ENCODE data around the gene IFNGR2.
A peak's percentile ranks its signal among the peaks of the same experiment; 100 is the strongest.

IFNGR2 gene

DNA sequence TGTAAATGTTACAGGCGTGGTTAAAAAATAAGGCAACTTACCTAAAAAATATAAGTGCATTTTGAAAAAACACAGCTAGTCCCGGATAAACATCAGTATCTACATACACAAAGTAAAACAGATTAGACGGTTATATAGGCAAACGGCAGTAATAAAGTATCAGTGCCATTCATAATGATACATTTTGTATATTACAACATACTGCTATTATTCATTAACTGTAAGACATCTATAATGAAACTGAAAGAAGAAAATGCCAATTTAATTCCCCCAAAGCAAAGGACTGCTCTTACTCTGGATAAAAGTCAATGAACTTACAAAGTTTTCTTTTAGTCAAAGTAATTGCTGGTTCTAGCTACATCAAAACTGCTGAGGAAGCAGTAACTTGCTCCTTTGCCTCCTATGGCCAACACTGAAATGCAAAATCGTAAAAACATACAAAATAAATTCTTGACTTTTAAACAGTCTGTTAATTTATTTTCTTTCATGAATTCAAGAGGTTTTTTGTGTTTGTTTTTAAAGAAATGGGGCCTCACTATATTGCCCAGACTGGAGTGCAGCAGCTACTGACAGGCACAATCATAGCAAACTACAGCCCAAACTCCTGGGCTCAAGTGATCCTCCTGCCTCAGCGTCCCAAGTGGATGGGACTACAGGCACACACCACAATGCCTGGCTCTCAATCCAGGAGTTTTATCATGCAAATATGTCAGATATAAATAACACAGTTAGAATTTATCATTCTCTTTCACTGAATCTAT is 52.7 kb downstream of the IFNGR2 start:
- no peak overlapping the region for H3K27ac ChIP-seq (ENCODE audit: extremely low read depth, low read depth, low read length)
- H3K36me3 ChIP-seq (ENCODE audit: control insufficient read depth in 2 of 2, insufficient read depth in 1 of 2, low read length in 2 of 2): peaks cover 6 to 11% of the 10 kb centered on the region in 2 experiments
- H3K4me1 ChIP-seq (ENCODE audit: control insufficient read depth, insufficient read depth, low read length): no peaks in the 10 kb centered on the region; the same call in none of the 2 replicates
- ChIA-PET POLR2A (interaction anchor here (1.2 to 1.3 kb wide), 2 partner anchors 12 to 35 kb away, joined by 3 to 6 read pairs; partner anchors contain the start of gene DNAJC28), CTCF (interaction anchor here (0.5 to 2.6 kb wide), 4 partner anchors 95 to 515 kb away, joined by 3 to 7 read pairs (median 3); no protein-coding TSS in a partner anchor)
- no peaks in the 10 kb centered on the region for H3K9me3 ChIP-seq (ENCODE audit: control insufficient read depth, insufficient read depth, low read depth, low read length)
- TF ChIP-seq ZNF707 (tag by site-specific recombination; IDR thresholded peaks at IDR 0.05) (no peak), ZNF121 (tag by site-specific recombination; IDR thresholded peaks at IDR 0.05) (peak; percentile 51; the same call in 1 of the 2 replicates)
- H3K4me3 ChIP-seq (ENCODE audit: low read depth, low read length): no peak overlapping the region

DNA sequence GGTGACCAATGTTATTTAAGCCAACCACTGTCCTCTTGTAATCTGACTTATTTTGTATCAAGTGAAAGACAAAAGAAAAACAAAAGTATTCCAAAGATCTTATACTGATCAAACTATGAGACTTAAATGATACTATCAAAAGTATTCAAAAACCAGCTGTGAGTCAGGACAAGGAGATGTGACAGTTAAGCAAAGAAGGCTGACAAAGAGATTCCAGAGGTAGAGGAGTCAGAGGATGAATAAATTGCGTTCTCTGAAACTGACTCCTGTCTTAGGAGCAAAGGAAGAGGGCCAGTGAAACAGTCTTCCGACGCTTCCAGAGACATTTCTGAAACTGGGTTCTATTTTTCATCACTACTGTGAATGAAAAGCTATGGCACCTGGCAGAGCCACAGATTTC is 55.6 kb downstream of the IFNGR2 start:
- Histone ChIP-seq H3K36me3 (ENCODE audit: control insufficient read depth in 2 of 2, insufficient read depth in 1 of 2, low read length in 2 of 2) (peaks cover 8 to 17% of the 10 kb centered on the region in 2 experiments), H3K9me3 (ENCODE audit: control insufficient read depth, insufficient read depth, low read depth, low read length) (no peaks in the 10 kb centered on the region), H3K27ac (ENCODE audit: extremely low read depth, low read depth, low read length) (no peak overlapping the region), H3K4me3 (ENCODE audit: low read depth, low read length) (no peak overlapping the region), H3K4me1 (ENCODE audit: control insufficient read depth, insufficient read depth, low read length) (no peaks in the 10 kb centered on the region)
- TF ChIP-seq ZNF529 (tag by site-specific recombination; IDR thresholded peaks at IDR 0.05; ENCODE audit: insufficient replicate concordance): no peak
- no peak for TF ChIP-seq ZNF248 (tag by site-specific recombination; IDR thresholded peaks at IDR 0.05)
- no peak for TF ChIP-seq ZNF311 (tag by site-specific recombination; IDR thresholded peaks at IDR 0.05; ENCODE audit: borderline replicate concordance)
- TF ChIP-seq ZNF112 (tag by site-specific recombination; IDR thresholded peaks at IDR 0.05): no peak
- no peak for TF ChIP-seq ZSCAN30 (tag by site-specific recombination; IDR thresholded peaks at IDR 0.05)
- TF ChIP-seq, protein P1, sequence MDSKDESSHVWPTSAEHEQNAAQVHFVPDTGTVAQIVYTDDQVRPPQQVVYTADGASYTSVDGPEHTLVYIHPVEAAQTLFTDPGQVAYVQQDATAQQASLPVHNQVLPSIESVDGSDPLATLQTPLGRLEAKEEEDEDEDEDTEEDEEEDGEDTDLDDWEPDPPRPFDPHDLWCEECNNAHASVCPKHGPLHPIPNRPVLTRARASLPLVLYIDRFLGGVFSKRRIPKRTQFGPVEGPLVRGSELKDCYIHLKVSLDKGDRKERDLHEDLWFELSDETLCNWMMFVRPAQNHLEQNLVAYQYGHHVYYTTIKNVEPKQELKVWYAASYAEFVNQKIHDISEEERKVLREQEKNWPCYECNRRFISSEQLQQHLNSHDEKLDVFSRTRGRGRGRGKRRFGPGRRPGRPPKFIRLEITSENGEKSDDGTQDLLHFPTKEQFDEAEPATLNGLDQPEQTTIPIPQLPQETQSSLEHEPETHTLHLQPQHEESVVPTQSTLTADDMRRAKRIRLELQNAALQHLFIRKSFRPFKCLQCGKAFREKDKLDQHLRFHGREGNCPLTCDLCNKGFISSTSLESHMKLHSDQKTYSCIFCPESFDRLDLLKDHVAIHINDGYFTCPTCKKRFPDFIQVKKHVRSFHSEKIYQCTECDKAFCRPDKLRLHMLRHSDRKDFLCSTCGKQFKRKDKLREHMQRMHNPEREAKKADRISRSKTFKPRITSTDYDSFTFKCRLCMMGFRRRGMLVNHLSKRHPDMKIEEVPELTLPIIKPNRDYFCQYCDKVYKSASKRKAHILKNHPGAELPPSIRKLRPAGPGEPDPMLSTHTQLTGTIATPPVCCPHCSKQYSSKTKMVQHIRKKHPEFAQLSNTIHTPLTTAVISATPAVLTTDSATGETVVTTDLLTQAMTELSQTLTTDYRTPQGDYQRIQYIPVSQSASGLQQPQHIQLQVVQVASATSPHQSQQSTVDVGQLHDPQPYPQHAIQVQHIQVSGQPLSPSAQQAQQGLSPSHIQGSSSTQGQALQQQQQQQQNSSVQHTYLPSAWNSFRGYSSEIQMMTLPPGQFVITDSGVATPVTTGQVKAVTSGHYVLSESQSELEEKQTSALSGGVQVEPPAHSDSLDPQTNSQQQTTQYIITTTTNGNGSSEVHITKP (tag by site-specific recombination; IDR thresholded peaks at IDR 0.05): no peak
- TF ChIP-seq ZNF610 (tag by site-specific recombination; IDR thresholded peaks at IDR 0.05; ENCODE audit: borderline replicate concordance): no peak
- no peak for TF ChIP-seq ZNF214 (tag by site-specific recombination; IDR thresholded peaks at IDR 0.05; ENCODE audit: borderline replicate concordance)
- no peak for TF ChIP-seq ZNF184 (tag by site-specific recombination; IDR thresholded peaks at IDR 0.05)
- no peak for TF ChIP-seq ZNF843 (tag by site-specific recombination; IDR thresholded peaks at IDR 0.05)
- no peak for TF ChIP-seq ZNF366 (tag by site-specific recombination; conservative IDR thresholded peaks at IDR 0.05)
- POLR2A ChIA-PET: no interaction called here
- CTCF ChIA-PET: interaction anchor here (0.5 to 0.6 kb wide), 5 partner anchors 9 to 133 kb away, joined by 3 to 7 read pairs (median 3); no protein-coding TSS in a partner anchor

DNA sequence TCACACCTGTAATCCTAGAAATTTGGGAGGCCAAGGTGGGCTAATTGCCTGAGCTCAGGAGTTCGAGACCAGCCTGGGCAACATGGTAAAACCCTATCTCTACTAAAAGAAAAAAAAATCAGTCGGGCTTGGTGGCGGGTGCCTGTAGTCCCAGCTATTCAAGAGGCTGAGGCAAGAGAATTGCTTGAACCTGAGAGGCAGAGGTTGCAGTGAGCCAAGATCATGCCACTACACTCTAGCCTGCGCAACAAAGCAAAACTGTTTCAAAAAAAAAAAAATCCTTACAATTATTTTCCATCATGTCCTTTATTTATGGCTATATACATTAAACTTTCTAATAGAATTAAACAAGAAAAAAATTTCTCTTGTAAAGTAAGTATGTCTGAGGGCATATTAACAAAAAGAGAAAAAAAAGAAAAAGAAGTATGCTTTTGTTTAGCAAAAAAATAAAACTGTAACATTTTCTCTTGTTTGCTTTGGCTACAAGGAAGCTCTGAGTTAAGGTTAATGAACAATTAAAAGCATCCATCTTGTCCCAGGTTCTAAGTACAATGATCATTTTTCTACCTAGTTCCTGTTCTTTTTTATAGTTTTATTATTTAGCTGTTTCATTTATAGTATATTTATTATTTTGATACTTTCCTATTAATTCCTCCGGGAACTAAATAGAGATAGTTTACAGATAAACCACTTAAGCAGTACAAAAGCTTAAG is 58.5 kb downstream of the IFNGR2 start:
- POLR2A ChIA-PET: interaction anchor here (1.4 kb wide), 1 partner anchor 18 kb away, joined by 7 read pairs; the partner anchor contains the start of gene TMEM50B
- Histone ChIP-seq H3K27ac (ENCODE audit: extremely low read depth, low read depth, low read length) (no peak overlapping the region), H3K9me3 (ENCODE audit: control insufficient read depth, insufficient read depth, low read depth, low read length) (no peaks in the 10 kb centered on the region), H3K4me1 (ENCODE audit: control insufficient read depth, insufficient read depth, low read length) (no peaks in the 10 kb centered on the region), H3K4me3 (ENCODE audit: low read depth, low read length) (no peak overlapping the region), H3K36me3 (ENCODE audit: control insufficient read depth in 2 of 2, insufficient read depth in 1 of 2, low read length in 2 of 2) (peaks cover 8 to 14% of the 10 kb centered on the region in 2 experiments)
- CTCF ChIA-PET: interaction anchor here (0.7 to 1.3 kb wide), 3 partner anchors 16 to 539 kb away, joined by 3 to 7 read pairs (median 3); no protein-coding TSS in a partner anchor
- TF ChIP-seq HOXD13 (CRISPR knock-in tag; IDR thresholded peaks at IDR 0.05; ENCODE audit: borderline replicate concordance) (no peak), ZNF677 (tag by site-specific recombination; IDR thresholded peaks at IDR 0.05) (no peak), ZNF791 (tag by site-specific recombination; IDR thresholded peaks at IDR 0.05) (no peak), GLI2 (tag by site-specific recombination; IDR thresholded peaks at IDR 0.05; ENCODE audit: borderline replicate concordance, low read depth) (no peak), ZNF544 (tag by site-specific recombination; IDR thresholded peaks at IDR 0.05) (no peak), ZFP41 (tag by site-specific recombination; IDR thresholded peaks at IDR 0.05; ENCODE audit: borderline replicate concordance) (no peak), ZNF530 (tag by site-specific recombination; IDR thresholded peaks at IDR 0.05; ENCODE audit: low read depth) (no peak), ZEB2 (tag by site-specific recombination; IDR thresholded peaks at IDR 0.05) (no peak)
- TF ChIP-seq, protein P2, sequence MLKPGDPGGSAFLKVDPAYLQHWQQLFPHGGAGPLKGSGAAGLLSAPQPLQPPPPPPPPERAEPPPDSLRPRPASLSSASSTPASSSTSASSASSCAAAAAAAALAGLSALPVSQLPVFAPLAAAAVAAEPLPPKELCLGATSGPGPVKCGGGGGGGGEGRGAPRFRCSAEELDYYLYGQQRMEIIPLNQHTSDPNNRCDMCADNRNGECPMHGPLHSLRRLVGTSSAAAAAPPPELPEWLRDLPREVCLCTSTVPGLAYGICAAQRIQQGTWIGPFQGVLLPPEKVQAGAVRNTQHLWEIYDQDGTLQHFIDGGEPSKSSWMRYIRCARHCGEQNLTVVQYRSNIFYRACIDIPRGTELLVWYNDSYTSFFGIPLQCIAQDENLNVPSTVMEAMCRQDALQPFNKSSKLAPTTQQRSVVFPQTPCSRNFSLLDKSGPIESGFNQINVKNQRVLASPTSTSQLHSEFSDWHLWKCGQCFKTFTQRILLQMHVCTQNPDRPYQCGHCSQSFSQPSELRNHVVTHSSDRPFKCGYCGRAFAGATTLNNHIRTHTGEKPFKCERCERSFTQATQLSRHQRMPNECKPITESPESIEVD (tag by site-specific recombination; IDR thresholded peaks at IDR 0.05): no peak
- TF ChIP-seq, protein P3, sequence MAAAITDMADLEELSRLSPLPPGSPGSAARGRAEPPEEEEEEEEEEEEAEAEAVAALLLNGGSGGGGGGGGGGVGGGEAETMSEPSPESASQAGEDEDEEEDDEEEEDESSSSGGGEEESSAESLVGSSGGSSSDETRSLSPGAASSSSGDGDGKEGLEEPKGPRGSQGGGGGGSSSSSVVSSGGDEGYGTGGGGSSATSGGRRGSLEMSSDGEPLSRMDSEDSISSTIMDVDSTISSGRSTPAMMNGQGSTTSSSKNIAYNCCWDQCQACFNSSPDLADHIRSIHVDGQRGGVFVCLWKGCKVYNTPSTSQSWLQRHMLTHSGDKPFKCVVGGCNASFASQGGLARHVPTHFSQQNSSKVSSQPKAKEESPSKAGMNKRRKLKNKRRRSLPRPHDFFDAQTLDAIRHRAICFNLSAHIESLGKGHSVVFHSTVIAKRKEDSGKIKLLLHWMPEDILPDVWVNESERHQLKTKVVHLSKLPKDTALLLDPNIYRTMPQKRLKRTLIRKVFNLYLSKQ (tag by site-specific recombination; IDR thresholded peaks at IDR 0.05; ENCODE audit: borderline replicate concordance): no peak
